Ascending aorta (tissue), 2 donors: ENCODE results near the gene CHEK2. TPM values are rescaled to one million over a fixed set of nuclear protein-coding genes. Genes with fewer than 3 reads are reported as not detected.

ENCODE experiments used
- DNase-seq, 2 donors: peaks; one replicate each; pipeline ENCODE4 v3.0.0-alpha.2; 2019; ENCODE audit warnings: low spot score in 2 of 2
- H3K27ac ChIP-seq, 2 donors: fragments of 200-600 bp; sonication (generic); one replicate each; pipeline ENCODE4 v1.5.1; 2016 to 2017; ENCODE audit warnings: mild to moderate bottlenecking in 1 of 2
- H3K27me3 ChIP-seq: fragments of 200-600 bp; sonication (generic); one replicate; pipeline ENCODE4 v1.5.1; 2017
- H3K36me3 ChIP-seq, 2 donors: fragments of 200-600 bp; sonication (generic); one replicate each; pipeline ENCODE4 v1.5.1; 2016
- H3K4me1 ChIP-seq, 2 donors: fragments of 200-600 bp; sonication (generic); one replicate each; pipeline ENCODE4 v1.5.1; 2016 to 2017; ENCODE audit warnings: mild to moderate bottlenecking in 1 of 2
- H3K4me3 ChIP-seq, 2 donors: fragments of 200-600 bp; sonication (generic); one replicate each; pipeline ENCODE4 v1.5.1; 2016 to 2017; ENCODE audit warnings: mild to moderate bottlenecking in 1 of 2
- H3K9me3 ChIP-seq, 2 donors: fragments of 200-600 bp; sonication (generic); one replicate each; pipeline ENCODE4 v1.5.1; 2016
- CTCF ChIP-seq, 3 experiments: fragments of 200-600 bp in 2 of 3; fragments of 450-650 bp in 1 of 3; sonication (generic) in 2 of 3; IDR thresholded peaks; one replicate each; pipeline ENCODE4 v1.5.1; 2016 to 2019; ENCODE audit warnings: antibody characterized with exemption in 3 of 3, mild to moderate bottlenecking in 1 of 3, moderate library complexity in 1 of 3
- intact Hi-C: fragments of 100-400 bp; cut with DNase I; formaldehyde crosslinking; loops from one replicate; pipeline ENCODE4 v1.15.1; 2023
- total RNA-seq: library from RNA; depleted of rRNA; stranded (reverse); fragments of >200 nt; gene quantifications from one replicate; pipeline ENCODE4 v1.1.0, GENCODE V29; 2016

The CHEK2 gene
- total RNA-seq: 1.3 TPM

- Histone ChIP-seq H3K27me3 (no peaks in the 10 kb centered on the region), H3K4me3 (peak within 1 kb of the TSS; percentile 65 to 98), H3K4me1 (peaks cover 0 to 8% of the 10 kb centered on the region in 2 donors), H3K36me3 (peaks cover 16 to 31% of the 10 kb centered on the region in 2 donors), H3K9me3 (no peaks in the 10 kb centered on the region), H3K27ac (peak within 1 kb of the TSS; percentile 98 to 100)
- peak; percentile 96 to 99 for DNase-seq
- intact Hi-C loops: loop anchor here (1.0 to 2.0 kb wide), 6 partner anchors 30 to 289 kb away; partner anchors contain the start of genes CCDC117, TTC28, XBP1 and ZNRF3
- no peak for TF ChIP-seq CTCF (IDR thresholded peaks at IDR 0.05)
These were observed at the start of gene CHEK2, which contains the start of gene HSCB for GRCh38 chr22:28741785-28742561. TSS of gene CHEK2 (minus strand) at chr22:28741820. CDS start at chr22:28734721, 7,099 bp downstream. TSS of gene HSCB (plus strand) at chr22:28742039. CDS start at chr22:28742096, 57 bp downstream.

- peaks cover 44 to 65% of the 10 kb centered on the region in 2 donors for H3K36me3 ChIP-seq
- H3K9me3 ChIP-seq: no peaks in the 10 kb centered on the region
- TF ChIP-seq CTCF (IDR thresholded peaks at IDR 0.05): no peak
- intact Hi-C loops: no loop called here
- H3K4me3 ChIP-seq: no peak overlapping the region
- H3K27me3 ChIP-seq: no peaks in the 10 kb centered on the region
- no peak for DNase-seq
- H3K4me1 ChIP-seq: peaks cover 0 to 3% of the 10 kb centered on the region in 2 donors
- H3K27ac ChIP-seq: no peak overlapping the region
These were observed 49.5 kb upstream of the CHEK2 start for GRCh38 chr22:28791124-28791523.

- Histone ChIP-seq H3K27ac (no peak overlapping the region), H3K27me3 (no peaks in the 10 kb centered on the region), H3K36me3 (peaks cover 45 to 63% of the 10 kb centered on the region in 2 donors), H3K9me3 (no peaks in the 10 kb centered on the region), H3K4me1 (no peaks in the 10 kb centered on the region), H3K4me3 (no peak overlapping the region)
- intact Hi-C loops: no loop called here
- TF ChIP-seq CTCF (IDR thresholded peaks at IDR 0.05): no peak
- DNase-seq: no peak
These were observed 47.0 kb upstream of the CHEK2 start for GRCh38 chr22:28788601-28789000.

GRCh38 chr22:28783786-28784671 lies 42.4 kb upstream of the CHEK2 start:
- Histone ChIP-seq H3K27me3 (no peaks in the 10 kb centered on the region), H3K4me1 (no peaks in the 10 kb centered on the region), H3K27ac (no peak overlapping the region), H3K4me3 (no peak overlapping the region), H3K9me3 (no peaks in the 10 kb centered on the region), H3K36me3 (peaks cover 57 to 73% of the 10 kb centered on the region in 2 donors)
- no peak for TF ChIP-seq CTCF (IDR thresholded peaks at IDR 0.05)
- intact Hi-C loops: no loop called here
- no peak for DNase-seq

GRCh38 chr22:28780296-28780695 lies 38.7 kb upstream of the CHEK2 start:
- H3K27ac ChIP-seq: no peak overlapping the region
- intact Hi-C loops: no loop called here
- no peak overlapping the region for H3K4me3 ChIP-seq
- peaks cover 47 to 72% of the 10 kb centered on the region in 2 donors for H3K36me3 ChIP-seq
- H3K27me3 ChIP-seq: no peaks in the 10 kb centered on the region
- DNase-seq: no peak
- no peaks in the 10 kb centered on the region for H3K4me1 ChIP-seq
- no peak for TF ChIP-seq CTCF (IDR thresholded peaks at IDR 0.05)
- no peaks in the 10 kb centered on the region for H3K9me3 ChIP-seq
